ENCODE measurements around the gene PBX4. TPM values are rescaled to one million over a fixed set of nuclear protein-coding genes. Genes with fewer than 3 reads are reported as not detected.

PBX4 gene
- total and polyA plus RNA-seq, 2 donors (not counting 3 experiments of a cell fraction or from before 2014, with no cell fraction given), result not detected

DNA sequence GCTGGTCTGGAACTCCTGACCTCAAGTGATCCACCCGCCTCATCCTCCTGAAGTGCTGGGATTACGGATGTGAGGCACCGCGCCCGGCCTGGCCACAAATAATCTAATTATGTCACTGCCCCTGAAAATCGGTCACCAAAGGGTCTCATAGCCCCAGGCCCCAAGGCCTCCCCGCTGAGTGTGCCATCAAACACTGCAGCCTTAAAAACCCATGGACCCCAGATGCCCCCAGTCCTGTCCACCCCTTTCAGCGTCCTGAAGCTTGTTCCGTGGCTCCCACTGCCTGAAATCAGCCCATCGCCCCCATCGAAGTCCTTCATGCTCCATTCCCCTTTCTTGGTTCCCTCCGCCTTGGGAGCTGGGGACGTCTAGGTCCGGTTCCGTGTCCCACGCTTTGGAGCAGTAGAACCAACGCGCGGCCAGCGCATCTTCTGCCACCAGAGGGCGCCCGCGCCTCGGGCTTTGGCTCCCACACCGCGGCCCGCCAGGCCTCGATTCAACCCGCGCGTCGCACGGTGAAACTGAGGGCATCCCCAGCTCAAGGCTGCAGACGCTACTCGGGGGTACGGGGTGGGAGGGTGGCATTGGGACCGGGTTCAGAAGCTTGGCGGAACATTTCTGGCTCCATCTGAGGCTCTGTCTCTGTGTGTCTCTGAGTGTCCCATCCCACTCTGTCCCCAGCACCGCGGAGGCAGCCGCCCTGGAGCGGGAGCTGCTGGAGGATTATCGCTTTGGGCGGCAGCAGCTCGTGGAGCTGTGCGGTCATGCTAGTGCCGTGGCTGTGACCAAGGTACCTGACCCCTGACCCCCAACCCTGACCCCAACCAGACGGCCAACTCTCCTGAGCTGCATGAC lies 86.3 kb downstream of the PBX4 start:
- no peak overlapping the region for H2AFZ ChIP-seq (ENCODE audit: low read depth, low read length)
- no peak for TF ChIP-seq JUN (IDR thresholded peaks at IDR 0.05; ENCODE audit: borderline replicate concordance, insufficient read depth, insufficient read length, low read depth)
- no peak for TF ChIP-seq POLR2AphosphoS5 (IDR thresholded peaks at IDR 0.05; ENCODE audit: insufficient read depth, low read depth, low read length)
- TF ChIP-seq, protein P1, sequence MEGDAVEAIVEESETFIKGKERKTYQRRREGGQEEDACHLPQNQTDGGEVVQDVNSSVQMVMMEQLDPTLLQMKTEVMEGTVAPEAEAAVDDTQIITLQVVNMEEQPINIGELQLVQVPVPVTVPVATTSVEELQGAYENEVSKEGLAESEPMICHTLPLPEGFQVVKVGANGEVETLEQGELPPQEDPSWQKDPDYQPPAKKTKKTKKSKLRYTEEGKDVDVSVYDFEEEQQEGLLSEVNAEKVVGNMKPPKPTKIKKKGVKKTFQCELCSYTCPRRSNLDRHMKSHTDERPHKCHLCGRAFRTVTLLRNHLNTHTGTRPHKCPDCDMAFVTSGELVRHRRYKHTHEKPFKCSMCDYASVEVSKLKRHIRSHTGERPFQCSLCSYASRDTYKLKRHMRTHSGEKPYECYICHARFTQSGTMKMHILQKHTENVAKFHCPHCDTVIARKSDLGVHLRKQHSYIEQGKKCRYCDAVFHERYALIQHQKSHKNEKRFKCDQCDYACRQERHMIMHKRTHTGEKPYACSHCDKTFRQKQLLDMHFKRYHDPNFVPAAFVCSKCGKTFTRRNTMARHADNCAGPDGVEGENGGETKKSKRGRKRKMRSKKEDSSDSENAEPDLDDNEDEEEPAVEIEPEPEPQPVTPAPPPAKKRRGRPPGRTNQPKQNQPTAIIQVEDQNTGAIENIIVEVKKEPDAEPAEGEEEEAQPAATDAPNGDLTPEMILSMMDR (IDR thresholded peaks at IDR 0.05; ENCODE audit: extremely low read depth in 1 of 2, insufficient read depth in 1 of 2, low read depth in 1 of 2, low read length in 2 of 2), result peak; percentile 96 to 99
- dilution Hi-C loops (cut with MboI; ENCODE audit: extremely low pct_ligation_motif_present, low sequenced_read_pairs), result no loop called here
- H3K9ac ChIP-seq (replicated peaks; ENCODE audit: extremely low read depth, insufficient read depth, low read length), result no peak overlapping the region
- ChIA-PET POLR2A (no interaction called here), CTCF (interaction anchor here (0.8 to 5.6 kb wide), 20 partner anchors 9 to 520 kb away, joined by 3 to 45 read pairs (median 4); partner anchors contain the start of genes GMIP and ZNF101)
- no peaks in the 10 kb centered on the region for H3K9me1 ChIP-seq (replicated peaks; ENCODE audit: control insufficient read depth, extremely low read depth, insufficient read depth, low read length)
- no peaks in the 10 kb centered on the region for H4K20me1 ChIP-seq (replicated peaks; ENCODE audit: control insufficient read depth, extremely low read depth, insufficient read depth, low read length)
- no peaks in the 10 kb centered on the region for H3K9me3 ChIP-seq (replicated peaks; ENCODE audit: control insufficient read depth, insufficient read depth, low read length)
- no peaks in the 10 kb centered on the region for H3K27me3 ChIP-seq (ENCODE audit: control insufficient read depth in 2 of 2, insufficient read depth in 2 of 2, low read length in 2 of 2)
- intact Hi-C loops (cut with micrococcal nuclease), result loop anchor here (1.0 kb wide), 2 partner anchors 22 to 112 kb away; no protein-coding TSS in a partner anchor
- H3K79me2 ChIP-seq (ENCODE audit: control insufficient read depth, insufficient read depth, low read length), result no peaks in the 10 kb centered on the region
- no peak overlapping the region for H3K4me2 ChIP-seq (ENCODE audit: insufficient read depth, low read length)
- FAIRE-seq, result peak; percentile 76
- no peaks in the 10 kb centered on the region for H3K4me1 ChIP-seq (ENCODE audit: control insufficient read depth, extremely low read depth, insufficient read depth, low read length)
- peak; percentile 44 for DNase-seq (ENCODE audit: low read depth, low spot score)
- H3K4me3 ChIP-seq (replicated peaks in 1 of 3; ENCODE audit: insufficient read depth in 1 of 3, low read depth in 1 of 3, low read length in 3 of 3), result no peak overlapping the region
- H3K36me3 ChIP-seq (ENCODE audit: control insufficient read depth in 2 of 2, extremely low read depth in 1 of 2, insufficient read depth in 2 of 2, low read length in 2 of 2), result no peaks in the 10 kb centered on the region
- H3K27ac ChIP-seq (ENCODE audit: insufficient read depth, low read depth, low read length), result no peak overlapping the region
- BruUV-seq (replicated peaks), result TSS peak; percentile 13

DNA sequence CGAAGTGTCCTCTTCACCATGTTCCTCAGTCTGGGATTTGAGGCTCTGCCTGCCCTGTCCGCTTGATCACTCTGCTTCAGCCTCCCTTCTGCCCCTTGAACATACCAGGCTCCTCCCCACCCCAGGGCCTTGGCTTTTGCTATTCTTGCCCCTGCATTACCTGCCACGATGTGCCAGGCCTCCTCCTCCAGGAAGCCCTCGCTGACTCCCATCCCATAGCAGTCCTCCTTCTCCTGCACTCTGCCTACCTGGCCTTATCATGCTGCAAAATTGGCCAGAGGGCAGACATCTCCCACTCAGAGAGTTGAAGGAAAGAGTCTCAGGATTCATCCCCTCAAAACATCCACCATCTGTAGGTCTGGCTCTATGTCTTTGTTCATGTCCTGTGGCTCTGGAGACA lies 87.6 kb downstream of the PBX4 start:
- Histone ChIP-seq H2AFZ (ENCODE audit: low read depth, low read length) (no peak overlapping the region), H3K27ac (ENCODE audit: insufficient read depth, low read depth, low read length) (no peak overlapping the region), H3K79me2 (ENCODE audit: control insufficient read depth, insufficient read depth, low read length) (no peaks in the 10 kb centered on the region), H3K4me3 (replicated peaks in 1 of 3; ENCODE audit: insufficient read depth in 1 of 3, low read depth in 1 of 3, low read length in 3 of 3) (no peak overlapping the region), H3K36me3 (ENCODE audit: control insufficient read depth in 2 of 2, extremely low read depth in 1 of 2, insufficient read depth in 2 of 2, low read length in 2 of 2) (no peaks in the 10 kb centered on the region), H3K4me1 (ENCODE audit: control insufficient read depth, extremely low read depth, insufficient read depth, low read length) (no peaks in the 10 kb centered on the region), H3K9me3 (replicated peaks; ENCODE audit: control insufficient read depth, insufficient read depth, low read length) (no peaks in the 10 kb centered on the region), H3K4me2 (ENCODE audit: insufficient read depth, low read length) (no peak overlapping the region), H3K27me3 (ENCODE audit: control insufficient read depth in 2 of 2, insufficient read depth in 2 of 2, low read length in 2 of 2) (no peaks in the 10 kb centered on the region), H3K9ac (replicated peaks; ENCODE audit: extremely low read depth, insufficient read depth, low read length) (no peak overlapping the region), H3K9me1 (replicated peaks; ENCODE audit: control insufficient read depth, extremely low read depth, insufficient read depth, low read length) (no peaks in the 10 kb centered on the region), H4K20me1 (replicated peaks; ENCODE audit: control insufficient read depth, extremely low read depth, insufficient read depth, low read length) (no peaks in the 10 kb centered on the region)
- dilution Hi-C loops (cut with MboI; ENCODE audit: extremely low pct_ligation_motif_present, low sequenced_read_pairs), result no loop called here
- no TSS peak for BruUV-seq (replicated peaks)
- FAIRE-seq (no peak), DNase-seq (ENCODE audit: low read depth, low spot score) (no peak)
- POLR2A ChIA-PET, result no interaction called here
- intact Hi-C loops (cut with micrococcal nuclease), result no loop called here
- CTCF ChIA-PET, result interaction anchor here (0.6 to 5.6 kb wide), 9 partner anchors 10 to 521 kb away, joined by 3 to 45 read pairs (median 8); partner anchors contain the start of gene GMIP
- no peak for TF ChIP-seq POLR2AphosphoS5 (IDR thresholded peaks at IDR 0.05; ENCODE audit: insufficient read depth, low read depth, low read length)
- no peak for TF ChIP-seq FOS (IDR thresholded peaks at IDR 0.05; ENCODE audit: borderline replicate concordance, insufficient read depth, low read length)
- TF ChIP-seq GATA2 (IDR thresholded peaks at IDR 0.05; ENCODE audit: insufficient read depth, insufficient read length, low read depth, low read length), result no peak
- TF ChIP-seq, protein P2, sequence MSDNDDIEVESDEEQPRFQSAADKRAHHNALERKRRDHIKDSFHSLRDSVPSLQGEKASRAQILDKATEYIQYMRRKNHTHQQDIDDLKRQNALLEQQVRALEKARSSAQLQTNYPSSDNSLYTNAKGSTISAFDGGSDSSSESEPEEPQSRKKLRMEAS (IDR thresholded peaks at IDR 0.05; ENCODE audit: insufficient read depth, insufficient read length), result no peak
- no peak for TF ChIP-seq MYC (IDR thresholded peaks at IDR 0.05; ENCODE audit: low read depth, low read length)
- TF ChIP-seq POLR2A (IDR thresholded peaks at IDR 0.05; ENCODE audit: low read depth, low read length), result no peak
- no peak for TF ChIP-seq JUN (IDR thresholded peaks at IDR 0.05; ENCODE audit: borderline replicate concordance, insufficient read depth, insufficient read length, low read depth)
- no peak for TF ChIP-seq EZH2 (IDR thresholded peaks at IDR 0.05; ENCODE audit: borderline replicate concordance, low read depth, low read length, severe bottlenecking)
- TF ChIP-seq, protein P1 (IDR thresholded peaks at IDR 0.05; ENCODE audit: extremely low read depth in 1 of 2, insufficient read depth in 1 of 2, low read depth in 1 of 2, low read length in 2 of 2), result no peak
